ENCODE measurements around the gene ACAD8.

GRCh38 chr11:134287561-134287960 is 34.2 kb downstream of the ACAD8 start:
- TF ChIP-seq CTCF (IDR thresholded peaks at IDR 0.05; ENCODE audit: low read depth, low read length) (no peak), POLR2A (IDR thresholded peaks at IDR 0.05; ENCODE audit: extremely low read depth, insufficient read length) (no peak), MYC (IDR thresholded peaks at IDR 0.05; ENCODE audit: low read depth, low read length) (no peak), MAX (IDR thresholded peaks at IDR 0.05; ENCODE audit: low read depth, low read length) (no peak)

Data from NB4 (cell line).